Kidney (tissue), 14 donors: ENCODE results near the gene ARGLU1. TPM values are rescaled to one million over a fixed set of nuclear protein-coding genes. Genes with fewer than 3 reads are reported as not detected.

Source experiments
- DNase-seq, 5 donors: peaks; one replicate each; pipeline ENCODE4 v3.0.0-alpha.2; 2013 to 2020
- FAIRE-seq: peaks from 2 replicates; lab custom pipeline; 2012; peaks lifted over from hg19 to GRCh38; lab: Jason Lieb, UNC
- H3K27ac ChIP-seq, 2 donors: one replicate each; pipeline ENCODE4 v1.7.0; 2013; ENCODE audit warnings: low read depth in 2 of 2, low read length in 2 of 2, inconsistent platforms in 1 of 2
- H3K27me3 ChIP-seq: one replicate; pipeline ENCODE4 v1.7.1; 2013; ENCODE audit warnings: low read length, inconsistent platforms; ENCODE audit not compliant: control insufficient read depth, insufficient read depth
- H3K36me3 ChIP-seq, 3 donors: one replicate each; pipeline versions ENCODE4 v1.7.0 to v1.7.1; 2013; ENCODE audit warnings: low read length in 3 of 3, control low read depth in 1 of 3, inconsistent platforms in 1 of 3; ENCODE audit not compliant: insufficient read depth in 3 of 3, control insufficient read depth in 2 of 3
- H3K4me1 ChIP-seq, 3 donors: one replicate each; pipeline versions ENCODE4 v1.7.0 to v1.7.1; 2013; ENCODE audit warnings: low read length in 3 of 3, inconsistent platforms in 1 of 3, low read depth in 1 of 3; ENCODE audit not compliant: control insufficient read depth in 2 of 3, insufficient read depth in 2 of 3
- H3K4me3 ChIP-seq, 3 donors: one replicate each; pipeline versions ENCODE4 v1.7.0 to v1.8.1; 2013; ENCODE audit warnings: low read length in 3 of 3, control low read depth in 1 of 3, inconsistent platforms in 1 of 3
- H3K9ac ChIP-seq, 3 donors: one replicate each; pipeline versions ENCODE4 v1.7.0 to v1.7.1; 2013; ENCODE audit warnings: low read length in 3 of 3, control low read depth in 1 of 3, inconsistent platforms in 1 of 3
- H3K9me3 ChIP-seq, 3 donors: one replicate each; pipeline versions ENCODE4 v1.7.0 to v1.7.1; 2013; ENCODE audit warnings: low read length in 3 of 3, control low read depth in 1 of 3, inconsistent platforms in 1 of 3; ENCODE audit not compliant: control insufficient read depth in 2 of 3, insufficient read depth in 1 of 3
- intact Hi-C: fragments of 100-400 bp; cut with DNase I; formaldehyde crosslinking; loops from one replicate; pipeline ENCODE4 v1.11.1; 2022
- polyA plus RNA-seq: library from polyadenylated mRNA; stranded (reverse); fragments of 350-450 nt; fragmentation: Illumina TruSeq; extraction: RNeasy Lipid Tissue Mini Kit (QIAGEN cat#74804); gene quantifications from one replicate; pipeline ENCODE4 v1.2.3, GENCODE V29; 2014; ENCODE audit warnings: low read depth, low replicate concordance; ENCODE audit not compliant: insufficient read depth
- total RNA-seq: library from RNA; stranded (reverse); fragmentation: NEBNext Ultra II Directional; extraction: Animal tissue kit (Norgen Biotek cat#: 25700); gene quantifications from one replicate; pipeline ENCODE4 v1.2.1, GENCODE V29; 2021
- TF ChIP-seq, protein P1 (sequence below): IDR thresholded peaks from 3 replicates; pipeline ENCODE4 v1.5.1; 2012; ENCODE audit warnings: mild to moderate bottlenecking, moderate library complexity, borderline replicate concordance; ENCODE audit not compliant: insufficient read depth; ENCODE audit errors: extremely low read depth
- donor health status: control.
- donor health status: control.
- donor health status: control.
- donor health status: control.
- donor health status: control.
- donor health status: DM: yes; HTN: yes; CAD: no.
- donor health status: Normal renal cell carcinoma (clear cell type).

ARGLU1 gene
- total and polyA plus RNA-seq, 2 donors from 2014 or later: 39.0 to 86.7 TPM

DNA sequence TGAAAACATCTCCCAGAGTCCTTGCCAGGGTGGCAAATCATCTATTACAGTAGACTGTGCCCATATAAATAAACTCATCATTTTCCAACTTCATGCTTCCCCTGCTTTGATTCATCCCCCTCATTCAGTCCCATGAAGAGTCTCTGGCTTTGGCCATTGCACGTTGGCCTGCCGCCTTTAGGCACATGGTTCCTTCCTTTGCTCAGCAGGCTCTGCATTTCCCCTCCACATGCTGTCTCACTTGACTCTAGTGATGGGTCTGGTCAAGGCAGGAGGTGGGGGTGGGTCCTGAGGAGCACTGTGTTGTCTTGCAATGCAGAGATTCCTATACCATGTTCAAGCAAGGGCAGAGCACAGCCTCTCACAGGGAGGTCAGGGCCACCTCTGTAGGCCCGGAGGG, 48.8 kb upstream of the ARGLU1 start:
- H3K4me1 ChIP-seq: no peaks in the 10 kb centered on the region
- no peaks in the 10 kb centered on the region for H3K27me3 ChIP-seq
- H3K4me3 ChIP-seq: no peak overlapping the region
- no peak for FAIRE-seq
- H3K36me3 ChIP-seq: no peaks in the 10 kb centered on the region
- H3K9ac ChIP-seq: no peak overlapping the region
- no peak overlapping the region for H3K27ac ChIP-seq
- TF ChIP-seq, protein P1, sequence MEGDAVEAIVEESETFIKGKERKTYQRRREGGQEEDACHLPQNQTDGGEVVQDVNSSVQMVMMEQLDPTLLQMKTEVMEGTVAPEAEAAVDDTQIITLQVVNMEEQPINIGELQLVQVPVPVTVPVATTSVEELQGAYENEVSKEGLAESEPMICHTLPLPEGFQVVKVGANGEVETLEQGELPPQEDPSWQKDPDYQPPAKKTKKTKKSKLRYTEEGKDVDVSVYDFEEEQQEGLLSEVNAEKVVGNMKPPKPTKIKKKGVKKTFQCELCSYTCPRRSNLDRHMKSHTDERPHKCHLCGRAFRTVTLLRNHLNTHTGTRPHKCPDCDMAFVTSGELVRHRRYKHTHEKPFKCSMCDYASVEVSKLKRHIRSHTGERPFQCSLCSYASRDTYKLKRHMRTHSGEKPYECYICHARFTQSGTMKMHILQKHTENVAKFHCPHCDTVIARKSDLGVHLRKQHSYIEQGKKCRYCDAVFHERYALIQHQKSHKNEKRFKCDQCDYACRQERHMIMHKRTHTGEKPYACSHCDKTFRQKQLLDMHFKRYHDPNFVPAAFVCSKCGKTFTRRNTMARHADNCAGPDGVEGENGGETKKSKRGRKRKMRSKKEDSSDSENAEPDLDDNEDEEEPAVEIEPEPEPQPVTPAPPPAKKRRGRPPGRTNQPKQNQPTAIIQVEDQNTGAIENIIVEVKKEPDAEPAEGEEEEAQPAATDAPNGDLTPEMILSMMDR: no peak
- H3K9me3 ChIP-seq: no peaks in the 10 kb centered on the region
- intact Hi-C loops: no loop called here
- no peak for DNase-seq

DNA sequence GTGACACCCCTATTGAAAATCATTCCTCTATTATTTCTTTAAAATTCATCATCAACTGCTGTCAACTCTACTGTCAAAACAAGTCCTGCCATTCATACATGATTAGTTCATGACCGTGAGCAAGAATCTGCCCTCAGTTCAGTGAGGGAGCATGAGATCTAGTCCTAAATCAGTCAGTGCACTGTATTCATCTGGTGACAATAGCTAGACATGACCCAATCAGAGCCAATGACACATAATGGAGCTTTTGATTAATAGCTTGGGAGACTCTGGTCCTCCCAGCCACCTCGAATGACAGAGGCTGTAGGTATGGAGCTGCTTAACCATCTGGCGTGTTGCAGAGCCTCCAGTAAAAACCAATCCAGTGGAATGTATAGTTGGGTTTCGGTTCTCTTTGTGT, 46.9 kb upstream of the ARGLU1 start:
- FAIRE-seq (no peak), DNase-seq (no peak)
- Histone ChIP-seq H3K9ac (no peak overlapping the region), H3K27ac (no peak overlapping the region), H3K36me3 (no peaks in the 10 kb centered on the region), H3K9me3 (no peaks in the 10 kb centered on the region), H3K4me1 (no peaks in the 10 kb centered on the region), H3K4me3 (no peak overlapping the region), H3K27me3 (no peaks in the 10 kb centered on the region)
- TF ChIP-seq, protein P1: no peak
- intact Hi-C loops: no loop called here

DNA sequence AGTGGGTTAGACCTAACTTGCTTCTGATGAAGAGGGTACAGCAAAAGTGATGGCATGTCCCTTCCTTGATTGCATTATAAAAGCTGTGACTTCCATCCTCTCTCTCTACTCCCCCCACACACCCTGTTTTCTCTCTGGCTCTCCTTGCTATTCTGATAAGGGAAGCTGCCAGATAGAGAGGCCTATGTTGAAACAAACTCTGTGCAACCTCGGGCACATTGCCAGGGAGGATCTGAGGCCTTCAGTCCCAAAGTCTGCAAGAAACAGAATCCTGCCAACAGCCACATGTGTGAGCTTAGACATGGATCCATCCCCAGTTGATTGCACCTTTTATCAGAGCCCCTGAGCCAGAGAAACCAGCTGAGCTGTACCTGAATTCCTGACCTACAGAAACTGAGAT, 44.8 kb upstream of the ARGLU1 start:
- FAIRE-seq (no peak), DNase-seq (peak in 2 of 5 donors; percentile 25 to 82)
- H3K4me3 ChIP-seq: no peak overlapping the region
- TF ChIP-seq, protein P1: no peak
- intact Hi-C loops: no loop called here
- no peaks in the 10 kb centered on the region for H3K27me3 ChIP-seq
- H3K9ac ChIP-seq: no peak overlapping the region
- H3K9me3 ChIP-seq: no peaks in the 10 kb centered on the region
- H3K4me1 ChIP-seq: no peaks in the 10 kb centered on the region
- no peak overlapping the region for H3K27ac ChIP-seq
- no peaks in the 10 kb centered on the region for H3K36me3 ChIP-seq

DNA sequence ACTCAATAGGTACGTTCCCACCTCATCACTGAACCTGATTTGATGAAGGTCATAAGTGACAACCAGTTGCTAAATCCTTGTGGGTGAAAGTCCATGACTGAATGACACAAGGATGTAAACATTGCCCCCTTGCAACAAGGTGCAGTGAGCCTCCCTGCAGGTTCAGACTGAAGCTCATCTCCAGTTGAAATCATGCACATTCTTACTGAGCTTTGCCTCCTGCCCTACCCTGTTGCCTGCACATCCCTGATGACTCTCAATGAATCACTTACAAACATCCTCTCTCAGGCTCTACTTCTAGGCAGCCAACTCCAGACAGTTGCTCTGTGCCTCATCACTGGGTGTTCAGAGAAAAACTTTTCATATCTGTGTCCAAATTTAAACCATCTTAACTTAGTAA, 42.5 kb upstream of the ARGLU1 start:
- FAIRE-seq (no peak), DNase-seq (no peak)
- Histone ChIP-seq H3K4me1 (no peaks in the 10 kb centered on the region), H3K27me3 (no peaks in the 10 kb centered on the region), H3K4me3 (no peak overlapping the region), H3K9me3 (no peaks in the 10 kb centered on the region), H3K9ac (no peak overlapping the region), H3K36me3 (no peaks in the 10 kb centered on the region), H3K27ac (no peak overlapping the region)
- intact Hi-C loops: no loop called here
- TF ChIP-seq, protein P1: no peak
